Epithelial cell of proximal tubule (primary cell): ENCODE data around the gene NDUFC2. TPM values are rescaled to one million over a fixed set of nuclear protein-coding genes. Genes with fewer than 3 reads are reported as not detected.

Experiments used
- DNase-seq: peaks from one replicate; pipeline ENCODE4 v3.0.0-alpha.2; 2011; ENCODE audit warnings: low read depth
- H3K4me3 ChIP-seq: 2 replicates; pipeline ENCODE4 v1.5.1; 2011; ENCODE audit warnings: low read depth, mild to moderate bottlenecking, low read length
- total RNA-seq: library from RNA; depleted of rRNA; stranded (reverse); fragments of >200 nt; gene quantifications from 2 replicates; pipeline ENCODE4 v1.2.3, GENCODE V29; 2015
- TF ChIP-seq, protein P1 (sequence below): conservative IDR thresholded peaks from 2 replicates; pipeline ENCODE4 v1.5.1; 2012; ENCODE audit warnings: low read depth, mild to moderate bottlenecking, low read length

Gene NDUFC2
- total RNA-seq, 1 donor from 2014 or later: 159 TPM

DNA sequence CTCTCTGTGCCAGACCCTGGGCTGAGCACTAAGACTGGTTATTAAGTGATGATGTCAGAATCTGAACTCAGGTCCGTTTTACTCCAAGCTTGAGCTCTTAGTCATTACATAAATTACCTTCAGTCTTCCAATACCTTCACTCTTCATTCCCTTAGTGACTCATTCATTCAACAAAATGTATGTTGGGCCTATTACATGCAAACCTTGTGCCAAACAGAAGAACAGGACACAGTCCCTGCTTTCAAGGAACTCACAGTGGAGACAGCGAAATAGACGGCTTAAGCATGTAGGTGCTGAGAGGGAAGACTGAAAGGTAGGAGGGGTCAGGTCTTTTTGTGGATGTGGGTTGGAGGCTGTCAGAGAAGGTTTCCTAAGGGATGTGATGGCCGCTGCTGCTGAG is 59.9 kb downstream of the NDUFC2 start:
- TF ChIP-seq, protein P1, sequence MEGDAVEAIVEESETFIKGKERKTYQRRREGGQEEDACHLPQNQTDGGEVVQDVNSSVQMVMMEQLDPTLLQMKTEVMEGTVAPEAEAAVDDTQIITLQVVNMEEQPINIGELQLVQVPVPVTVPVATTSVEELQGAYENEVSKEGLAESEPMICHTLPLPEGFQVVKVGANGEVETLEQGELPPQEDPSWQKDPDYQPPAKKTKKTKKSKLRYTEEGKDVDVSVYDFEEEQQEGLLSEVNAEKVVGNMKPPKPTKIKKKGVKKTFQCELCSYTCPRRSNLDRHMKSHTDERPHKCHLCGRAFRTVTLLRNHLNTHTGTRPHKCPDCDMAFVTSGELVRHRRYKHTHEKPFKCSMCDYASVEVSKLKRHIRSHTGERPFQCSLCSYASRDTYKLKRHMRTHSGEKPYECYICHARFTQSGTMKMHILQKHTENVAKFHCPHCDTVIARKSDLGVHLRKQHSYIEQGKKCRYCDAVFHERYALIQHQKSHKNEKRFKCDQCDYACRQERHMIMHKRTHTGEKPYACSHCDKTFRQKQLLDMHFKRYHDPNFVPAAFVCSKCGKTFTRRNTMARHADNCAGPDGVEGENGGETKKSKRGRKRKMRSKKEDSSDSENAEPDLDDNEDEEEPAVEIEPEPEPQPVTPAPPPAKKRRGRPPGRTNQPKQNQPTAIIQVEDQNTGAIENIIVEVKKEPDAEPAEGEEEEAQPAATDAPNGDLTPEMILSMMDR: no peak
- DNase-seq: no peak
- no peak overlapping the region for H3K4me3 ChIP-seq

Other genes with a start within 250 kb of the NDUFC2 start
- 15.3 and 24.5 TPM in 2 replicates for gene INTS4, start 85.2 kb downstream of the NDUFC2 start, total RNA-seq
- 8.5 and 26.8 TPM in 2 replicates for gene KCTD14, start 56.6 kb downstream of the NDUFC2 start, total RNA-seq
- gene THRSP, start 16.0 kb downstream of the NDUFC2 start, total RNA-seq: not detected in 2 replicates
- gene ALG8, start 59.8 kb upstream of the NDUFC2 start, total RNA-seq: 38.1 and 47.1 TPM in 2 replicates
- gene KCTD21, start 108.8 kb upstream of the NDUFC2 start, total RNA-seq: 4.4 and 6.2 TPM in 2 replicates
- gene USP35, start 109.1 kb upstream of the NDUFC2 start, total RNA-seq: 2.5 and 6.1 TPM in 2 replicates